ENCODE measurements around the gene NFYC.

NFYC gene

GRCh38 chr1:40815420-40815819, 123.9 kb downstream of the NFYC start (continued):
- no peak for TF ChIP-seq ZNF2 (tag by site-specific recombination; IDR thresholded peaks at IDR 0.05)

- CTCF ChIA-PET, result interaction anchor here (1.3 kb wide), 1 partner anchor 45 kb away, joined by 3 read pairs; no protein-coding TSS in a partner anchor
- POLR2A ChIA-PET, result no interaction called here
- no peak overlapping the region for H3K4me3 ChIP-seq (ENCODE audit: low read depth, low read length)
Measured at GRCh38 chr1:40817791-40818263, 126.3 kb downstream of the NFYC start.

DNA sequence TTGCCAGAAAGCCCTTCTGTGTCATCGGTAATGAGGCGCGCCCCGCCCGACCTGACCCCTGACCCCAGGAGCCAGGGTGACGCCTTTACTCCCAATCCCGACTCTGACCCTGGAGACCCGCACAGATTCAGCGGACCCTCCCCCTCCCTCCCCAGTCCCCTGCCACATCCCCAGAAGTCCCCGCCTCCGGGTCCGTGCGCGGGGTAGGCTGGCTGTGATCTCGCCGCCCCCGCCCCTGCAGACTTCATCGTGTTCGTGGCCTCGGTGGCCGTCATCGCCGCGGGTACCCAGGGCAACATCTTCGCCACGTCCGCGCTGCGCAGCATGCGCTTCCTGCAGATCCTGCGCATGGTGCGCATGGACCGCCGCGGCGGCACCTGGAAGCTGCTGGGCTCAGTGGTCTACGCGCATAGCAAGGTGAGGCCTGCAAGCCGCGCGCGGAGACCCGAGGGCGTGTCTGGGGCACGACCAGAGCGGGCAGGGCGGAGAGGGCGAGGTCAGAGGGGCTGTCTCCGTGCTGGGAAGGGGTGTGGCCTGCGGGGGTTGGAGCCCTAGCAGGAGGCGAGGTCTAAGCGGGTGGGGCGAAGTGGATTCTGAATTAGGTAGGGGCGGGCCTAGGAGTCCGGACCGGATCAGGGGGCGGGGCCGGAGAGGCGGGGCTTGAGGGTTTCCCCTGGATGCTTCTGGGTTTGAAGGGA, 126.9 kb downstream of the NFYC start:
- H3K36me3 ChIP-seq (ENCODE audit: control insufficient read depth in 2 of 2, insufficient read depth in 1 of 2, low read length in 2 of 2), result no peaks in the 10 kb centered on the region
- H3K27ac ChIP-seq (ENCODE audit: extremely low read depth, low read depth, low read length), result no peak overlapping the region
- CTCF ChIA-PET, result no interaction called here
- H3K4me1 ChIP-seq (ENCODE audit: control insufficient read depth, insufficient read depth, low read length), result no peaks in the 10 kb centered on the region
- peak; percentile 26; the same call in 1 of the 2 replicates for TF ChIP-seq KLF10 (tag by site-specific recombination; IDR thresholded peaks at IDR 0.05)
- TF ChIP-seq ZNF274 (IDR thresholded peaks at IDR 0.05; ENCODE audit: low read length), result no peak
- no peak for TF ChIP-seq ZNF274 (tag by site-specific recombination; IDR thresholded peaks at IDR 0.05; ENCODE audit: borderline replicate concordance)
- peak; percentile 96 for TF ChIP-seq KLF1 (tag by site-specific recombination; IDR thresholded peaks at IDR 0.05)
- no peak for TF ChIP-seq ZNF433 (tag by site-specific recombination; IDR thresholded peaks at IDR 0.05; ENCODE audit: low read depth)
- 0 out of 2 replicates have a peak, but pooled peaks have one; percentile 31 for TF ChIP-seq KLF9 (tag by site-specific recombination; IDR thresholded peaks at IDR 0.05; ENCODE audit: low read depth)
- peak; percentile 62; the same call in 1 of the 2 replicates for TF ChIP-seq KLF8 (tag by site-specific recombination; IDR thresholded peaks at IDR 0.05)
- POLR2A ChIA-PET, result no interaction called here
- H3K9me3 ChIP-seq (ENCODE audit: control insufficient read depth, insufficient read depth, low read depth, low read length), result no peaks in the 10 kb centered on the region
- no peak overlapping the region for H3K4me3 ChIP-seq (ENCODE audit: low read depth, low read length)

More at GRCh38 chr1:40817791-40818263, 126.3 kb downstream of the NFYC start:
- TF ChIP-seq, protein P1, sequence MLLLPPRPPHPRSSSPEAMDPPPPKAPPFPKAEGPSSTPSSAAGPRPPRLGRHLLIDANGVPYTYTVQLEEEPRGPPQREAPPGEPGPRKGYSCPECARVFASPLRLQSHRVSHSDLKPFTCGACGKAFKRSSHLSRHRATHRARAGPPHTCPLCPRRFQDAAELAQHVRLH (tag by site-specific recombination; IDR thresholded peaks at IDR 0.05), result no peak
- no peak for TF ChIP-seq ZNF324 (tag by site-specific recombination; IDR thresholded peaks at IDR 0.05)
- no peak for TF ChIP-seq ZXDB (tag by site-specific recombination; IDR thresholded peaks at IDR 0.05)
- no peak for TF ChIP-seq ZBTB21 (tag by site-specific recombination; IDR thresholded peaks at IDR 0.05)
- TF ChIP-seq ZFP37 (tag by site-specific recombination; IDR thresholded peaks at IDR 0.05), result no peak
- TF ChIP-seq OSR2 (tag by site-specific recombination; IDR thresholded peaks at IDR 0.05), result no peak
- TF ChIP-seq ZNF175 (tag by site-specific recombination; IDR thresholded peaks at IDR 0.05), result no peak
- TF ChIP-seq SETDB1 (IDR thresholded peaks at IDR 0.05; ENCODE audit: insufficient read length, low read length), result no peak
- no peak for TF ChIP-seq ZNF16 (tag by site-specific recombination; IDR thresholded peaks at IDR 0.05; ENCODE audit: low read depth)
- no peak for TF ChIP-seq ZNF658 (tag by site-specific recombination; IDR thresholded peaks at IDR 0.05)
- TF ChIP-seq, protein P2, sequence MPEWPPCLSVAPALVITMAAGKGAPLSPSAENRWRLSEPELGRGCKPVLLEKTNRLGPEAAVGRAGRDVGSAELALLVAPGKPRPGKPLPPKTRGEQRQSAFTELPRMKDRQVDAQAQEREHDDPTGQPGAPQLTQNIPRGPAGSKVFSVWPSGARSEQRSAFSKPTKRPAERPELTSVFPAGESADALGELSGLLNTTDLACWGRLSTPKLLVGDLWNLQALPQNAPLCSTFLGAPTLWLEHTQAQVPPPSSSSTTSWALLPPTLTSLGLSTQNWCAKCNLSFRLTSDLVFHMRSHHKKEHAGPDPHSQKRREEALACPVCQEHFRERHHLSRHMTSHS (tag by site-specific recombination; IDR thresholded peaks at IDR 0.05), result no peak
- H3K36me3 ChIP-seq (ENCODE audit: control insufficient read depth in 2 of 2, insufficient read depth in 1 of 2, low read length in 2 of 2), result no peaks in the 10 kb centered on the region
- no peaks in the 10 kb centered on the region for H3K4me1 ChIP-seq (ENCODE audit: control insufficient read depth, insufficient read depth, low read length)
- no peaks in the 10 kb centered on the region for H3K9me3 ChIP-seq (ENCODE audit: control insufficient read depth, insufficient read depth, low read depth, low read length)
- H3K27ac ChIP-seq (ENCODE audit: extremely low read depth, low read depth, low read length), result no peak overlapping the region

- ChIA-PET CTCF (no interaction called here), POLR2A (no interaction called here)
- Histone ChIP-seq H3K36me3 (ENCODE audit: control insufficient read depth in 2 of 2, insufficient read depth in 1 of 2, low read length in 2 of 2) (no peaks in the 10 kb centered on the region), H3K4me1 (ENCODE audit: control insufficient read depth, insufficient read depth, low read length) (no peaks in the 10 kb centered on the region), H3K27ac (ENCODE audit: extremely low read depth, low read depth, low read length) (no peak overlapping the region), H3K9me3 (ENCODE audit: control insufficient read depth, insufficient read depth, low read depth, low read length) (no peaks in the 10 kb centered on the region), H3K4me3 (ENCODE audit: low read depth, low read length) (no peak overlapping the region)
- TF ChIP-seq ZNF449 (tag by site-specific recombination; IDR thresholded peaks at IDR 0.05), result no peak
- TF ChIP-seq ZNF335 (tag by site-specific recombination; conservative IDR thresholded peaks at IDR 0.05), result no peak
- no peak for TF ChIP-seq ZNF664 (tag by site-specific recombination; IDR thresholded peaks at IDR 0.05)
- TF ChIP-seq ZNF626 (tag by site-specific recombination; IDR thresholded peaks at IDR 0.05), result no peak
- no peak for TF ChIP-seq ZNF654 (tag by site-specific recombination; IDR thresholded peaks at IDR 0.05; ENCODE audit: low read depth)
- TF ChIP-seq, protein P3, sequence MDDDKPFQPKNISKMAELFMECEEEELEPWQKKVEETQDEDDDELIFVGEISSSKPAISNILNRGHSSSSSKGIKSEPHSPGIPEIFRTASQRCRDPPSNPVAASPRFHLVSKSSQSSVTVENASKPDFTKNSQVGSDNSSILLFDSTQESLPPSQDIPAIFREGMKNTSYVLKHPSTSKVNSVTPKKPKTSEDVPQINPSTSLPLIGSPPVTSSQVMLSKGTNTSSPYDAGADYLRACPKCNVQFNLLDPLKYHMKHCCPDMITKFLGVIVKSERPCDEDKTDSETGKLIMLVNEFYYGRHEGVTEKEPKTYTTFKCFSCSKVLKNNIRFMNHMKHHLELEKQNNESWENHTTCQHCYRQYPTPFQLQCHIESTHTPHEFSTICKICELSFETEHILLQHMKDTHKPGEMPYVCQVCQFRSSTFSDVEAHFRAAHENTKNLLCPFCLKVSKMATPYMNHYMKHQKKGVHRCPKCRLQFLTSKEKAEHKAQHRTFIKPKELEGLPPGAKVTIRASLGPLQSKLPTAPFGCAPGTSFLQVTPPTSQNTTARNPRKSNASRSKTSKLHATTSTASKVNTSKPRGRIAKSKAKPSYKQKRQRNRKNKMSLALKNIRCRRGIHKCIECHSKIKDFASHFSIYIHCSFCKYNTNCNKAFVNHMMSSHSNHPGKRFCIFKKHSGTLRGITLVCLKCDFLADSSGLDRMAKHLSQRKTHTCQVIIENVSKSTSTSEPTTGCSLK (tag by site-specific recombination; IDR thresholded peaks at IDR 0.05), result no peak
- TF ChIP-seq ZNF214 (tag by site-specific recombination; IDR thresholded peaks at IDR 0.05; ENCODE audit: borderline replicate concordance), result no peak
- no peak for TF ChIP-seq ZNF266 (tag by site-specific recombination; IDR thresholded peaks at IDR 0.05; ENCODE audit: low read depth)
Measured at GRCh38 chr1:40819101-40819500, 127.6 kb downstream of the NFYC start.

All from HEK293 (cell line).